Esophagus muscularis mucosa (tissue), 4 donors: ENCODE measurements around the gene F10. TPM values are rescaled to one million over a fixed set of nuclear protein-coding genes. Genes with fewer than 3 reads are reported as not detected.

Experiments
- DNase-seq: peaks from one replicate; pipeline ENCODE4 v3.0.0-alpha.2; 2017; ENCODE audit errors: extremely low spot score
- H3K27ac ChIP-seq, 4 donors: fragments of 200-600 bp; sonication (generic); replicated peaks in 1 of 4; 1 replicate in 3 of 4; 2 replicates in 1 of 4; pipeline ENCODE4 v1.5.1; 2016 to 2019; ENCODE audit warnings: mild to moderate bottlenecking in 1 of 4
- H3K27me3 ChIP-seq, 4 donors: fragments of 200-600 bp; sonication (generic); one replicate each; pipeline versions ENCODE4 v1.5.1 to v1.6.0; 2016 to 2019
- H3K36me3 ChIP-seq, 4 donors: fragments of 200-600 bp; sonication (generic); one replicate each; pipeline ENCODE4 v1.5.1; 2016 to 2019
- H3K4me1 ChIP-seq, 4 donors: fragments of 200-600 bp; sonication (generic); one replicate each; pipeline ENCODE4 v1.5.1; 2016 to 2019
- H3K4me3 ChIP-seq, 4 donors: fragments of 200-600 bp; sonication (generic); 1 replicate in 2 of 4; 2 replicates in 2 of 4; pipeline ENCODE4 v1.5.1; 2016 to 2019; ENCODE audit warnings: mild to moderate bottlenecking in 4 of 4, moderate library complexity in 1 of 4
- H3K9me3 ChIP-seq, 4 donors: fragments of 200-600 bp; sonication (generic); 1 replicate in 3 of 4; 2 replicates in 1 of 4; pipeline ENCODE4 v1.5.1; 2016 to 2019
- EP300 ChIP-seq: sonication (generic); formaldehyde crosslinking; IDR thresholded peaks from one replicate; pipeline ENCODE4 v1.6.1; 2017; ENCODE audit warnings: antibody characterized with exemption
- POLR2A ChIP-seq: fragments of 450-650 bp; IDR thresholded peaks from one replicate; pipeline ENCODE4 v1.6.1; 2017; ENCODE audit warnings: antibody characterized with exemption, moderate library complexity, mild to moderate bottlenecking, low read depth
- POLR2AphosphoS5 ChIP-seq, 2 donors: sonication (generic); formaldehyde crosslinking; IDR thresholded peaks; one replicate each; pipeline ENCODE4 v1.6.1; 2017; ENCODE audit warnings: antibody characterized with exemption in 2 of 2
- WGBS: methylation state at CpG from one replicate; pipeline ENCODE4 v1.1.5; 2018; 5-methylcytosine and 5-hydroxymethylcytosine counted together
- intact Hi-C: fragments of 100-400 bp; cut with DNase I; formaldehyde crosslinking; loops from one replicate; pipeline ENCODE4 v1.15.1; 2023
- total RNA-seq, 4 donors: library from RNA; depleted of rRNA; stranded (reverse); fragments of >200 nt; gene quantifications; one replicate each; pipeline versions ENCODE4 v1.1.0 to v1.2.1, GENCODE V29; 2016
- TF ChIP-seq, protein P1 (sequence below), 3 experiments: fragments of 200-600 bp in 2 of 3; fragments of 450-650 bp in 1 of 3; sonication (generic) in 2 of 3; IDR thresholded peaks; one replicate each; pipeline ENCODE4 v1.5.1; 2017 to 2019; ENCODE audit warnings: antibody characterized with exemption in 3 of 3, mild to moderate bottlenecking in 2 of 3, moderate library complexity in 1 of 3

The F10 gene
- total RNA-seq, 4 donors from 2014 or later: 4.6 to 20.5 (median 11.7) TPM

DNA sequence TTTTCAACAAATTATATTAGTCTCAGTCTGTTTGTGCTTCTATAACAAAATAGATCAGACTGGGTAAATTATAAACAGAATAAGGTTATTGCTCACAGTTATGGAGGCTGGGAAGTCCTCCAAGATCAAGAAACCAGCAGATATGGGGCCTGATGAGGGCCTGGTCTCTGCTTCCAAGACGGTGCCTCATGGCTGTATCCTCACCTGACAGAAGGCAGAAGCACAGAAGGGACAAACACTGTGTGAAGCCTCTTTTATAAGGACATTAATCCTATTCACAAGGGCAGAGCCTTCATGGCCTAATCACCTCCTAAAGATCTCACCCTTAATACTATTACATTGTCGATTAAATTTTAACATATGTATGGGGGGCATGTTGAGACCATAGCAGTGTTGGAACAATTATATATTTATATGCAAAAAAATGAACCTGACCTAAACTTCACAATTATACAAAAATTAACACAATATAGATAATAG is 12.7 kb downstream of the F10 start:
- WGBS: 90% methylated on average over 2 of the region's 2 CpGs
- H3K27ac ChIP-seq: no peak overlapping the region
- intact Hi-C loops: no loop called here

DNA sequence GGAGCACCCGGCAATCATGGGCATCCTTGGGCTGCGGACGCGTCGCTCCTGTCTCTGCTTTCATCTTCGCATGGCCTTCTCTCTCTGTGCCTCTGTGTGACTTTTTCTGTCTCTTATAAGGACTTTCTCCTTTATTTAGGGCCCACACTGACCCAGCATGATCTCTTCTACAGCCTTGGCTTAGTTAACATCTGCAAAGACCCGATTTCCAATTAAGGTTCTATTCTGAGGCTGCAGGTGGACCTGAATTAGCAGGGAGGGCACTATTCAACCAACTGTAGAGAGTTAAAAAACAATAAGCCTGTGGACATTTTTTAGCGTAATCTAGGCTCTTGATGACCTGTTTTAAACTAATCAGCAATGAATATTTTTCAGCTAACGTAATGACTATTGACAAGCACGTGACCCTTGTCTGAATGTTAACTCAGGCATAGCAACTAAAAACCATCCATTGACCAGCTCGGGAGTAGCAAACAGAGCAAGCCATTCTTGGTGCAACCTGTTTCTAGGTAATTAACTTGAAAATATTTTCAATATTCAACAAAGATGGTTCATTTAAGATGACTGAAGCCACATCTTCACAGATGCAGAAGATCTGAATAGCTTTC is 15.2 kb downstream of the F10 start:
- no peak for DNase-seq
- Histone ChIP-seq H3K9me3 (no peaks in the 10 kb centered on the region), H3K36me3 (peaks cover 0 to 7% (median 0%) of the 10 kb centered on the region in 4 donors), H3K27me3 (no peaks in the 10 kb centered on the region), H3K4me3 (no peak overlapping the region), H3K4me1 (no peaks in the 10 kb centered on the region), H3K27ac (no peak overlapping the region)
- WGBS: 87% methylated on average over 11 of the region's 11 CpGs
- intact Hi-C loops: no loop called here
- TF ChIP-seq EP300 (no peak), POLR2AphosphoS5 (IDR thresholded peaks at IDR 0.05) (no peak), POLR2A (no peak)
- TF ChIP-seq, protein P1, sequence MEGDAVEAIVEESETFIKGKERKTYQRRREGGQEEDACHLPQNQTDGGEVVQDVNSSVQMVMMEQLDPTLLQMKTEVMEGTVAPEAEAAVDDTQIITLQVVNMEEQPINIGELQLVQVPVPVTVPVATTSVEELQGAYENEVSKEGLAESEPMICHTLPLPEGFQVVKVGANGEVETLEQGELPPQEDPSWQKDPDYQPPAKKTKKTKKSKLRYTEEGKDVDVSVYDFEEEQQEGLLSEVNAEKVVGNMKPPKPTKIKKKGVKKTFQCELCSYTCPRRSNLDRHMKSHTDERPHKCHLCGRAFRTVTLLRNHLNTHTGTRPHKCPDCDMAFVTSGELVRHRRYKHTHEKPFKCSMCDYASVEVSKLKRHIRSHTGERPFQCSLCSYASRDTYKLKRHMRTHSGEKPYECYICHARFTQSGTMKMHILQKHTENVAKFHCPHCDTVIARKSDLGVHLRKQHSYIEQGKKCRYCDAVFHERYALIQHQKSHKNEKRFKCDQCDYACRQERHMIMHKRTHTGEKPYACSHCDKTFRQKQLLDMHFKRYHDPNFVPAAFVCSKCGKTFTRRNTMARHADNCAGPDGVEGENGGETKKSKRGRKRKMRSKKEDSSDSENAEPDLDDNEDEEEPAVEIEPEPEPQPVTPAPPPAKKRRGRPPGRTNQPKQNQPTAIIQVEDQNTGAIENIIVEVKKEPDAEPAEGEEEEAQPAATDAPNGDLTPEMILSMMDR (IDR thresholded peaks at IDR 0.05): no peak

More for the DNA sequence above, 12.7 kb downstream of the F10 start:
- DNase-seq: no peak
- Histone ChIP-seq H3K27me3 (peaks cover 0 to 7% (median 0%) of the 10 kb centered on the region in 4 donors), H3K36me3 (peaks cover 0 to 1% (median 0%) of the 10 kb centered on the region in 4 donors), H3K9me3 (no peaks in the 10 kb centered on the region), H3K4me3 (no peak overlapping the region), H3K4me1 (peaks cover 0 to 1% (median under 1%) of the 10 kb centered on the region in 4 donors)
- TF ChIP-seq, protein P1 (IDR thresholded peaks at IDR 0.05): no peak
- TF ChIP-seq POLR2A (no peak), POLR2AphosphoS5 (IDR thresholded peaks at IDR 0.05) (no peak), EP300 (no peak)

DNA sequence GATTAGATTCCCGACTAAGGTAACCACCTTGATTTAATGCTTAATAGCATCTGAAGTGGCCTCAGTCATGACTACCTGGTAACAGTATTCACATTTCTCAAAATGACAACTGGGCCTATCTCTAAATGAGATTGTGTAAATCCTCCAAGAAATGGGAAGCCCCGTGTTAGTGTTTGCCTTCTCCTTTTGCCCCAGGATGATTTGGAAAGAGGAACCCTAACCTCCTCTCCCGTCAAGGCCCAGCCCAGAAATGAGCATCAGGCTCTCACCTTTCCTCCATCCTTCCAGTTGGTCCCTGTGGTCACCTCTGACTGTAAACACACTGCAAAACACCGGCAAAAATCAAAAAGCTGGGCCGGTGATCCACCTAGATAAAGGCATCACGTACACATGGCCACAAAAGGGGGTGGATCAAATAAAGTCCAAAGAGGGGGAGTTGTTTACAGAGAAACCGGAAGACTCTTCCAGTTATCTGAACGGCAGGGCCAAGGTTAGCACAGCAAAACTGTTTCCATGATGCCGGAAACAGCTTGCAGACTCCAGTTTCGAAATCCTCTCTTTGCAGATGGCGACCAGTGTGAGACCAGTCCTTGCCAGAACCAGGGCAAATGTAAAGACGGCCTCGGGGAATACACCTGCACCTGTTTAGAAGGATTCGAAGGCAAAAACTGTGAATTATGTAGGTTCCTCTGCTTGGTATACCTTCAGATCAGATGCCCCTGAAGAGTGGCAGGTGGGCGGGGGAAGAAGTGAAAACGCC is 16.4 kb downstream of the F10 start:
- TF ChIP-seq EP300 (no peak), POLR2A (no peak), POLR2AphosphoS5 (IDR thresholded peaks at IDR 0.05) (no peak)
- TF ChIP-seq, protein P1 (IDR thresholded peaks at IDR 0.05): no peak
- H3K27me3 ChIP-seq: no peaks in the 10 kb centered on the region
- intact Hi-C loops: no loop called here
- no peaks in the 10 kb centered on the region for H3K9me3 ChIP-seq
- no peak for DNase-seq
- peaks cover 0 to 8% (median 0%) of the 10 kb centered on the region in 4 donors for H3K36me3 ChIP-seq
- no peaks in the 10 kb centered on the region for H3K4me1 ChIP-seq
- 88% methylated on average over 16 of the region's 16 CpGs for WGBS
- no peak overlapping the region for H3K4me3 ChIP-seq
- H3K27ac ChIP-seq: no peak overlapping the region

DNA sequence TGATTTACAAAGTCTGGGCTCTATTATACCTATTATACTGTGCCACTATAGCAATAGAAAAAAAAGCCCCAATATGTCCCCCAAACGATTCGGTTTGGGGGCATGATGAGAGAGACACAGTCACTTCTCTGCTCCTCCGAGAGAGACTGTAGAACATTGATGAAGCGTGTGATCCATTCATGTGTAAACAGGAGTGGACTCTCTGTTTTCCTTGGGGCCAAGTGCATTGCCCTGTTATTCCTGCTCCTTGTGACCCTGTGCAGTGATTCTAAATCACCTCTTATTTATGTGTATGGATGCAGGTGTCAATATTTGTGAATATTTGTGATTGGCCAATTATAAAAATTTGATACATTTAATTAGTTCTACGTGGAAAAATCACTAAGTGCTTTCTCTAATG is 17.0 kb downstream of the F10 start:
- H3K4me1 ChIP-seq: no peaks in the 10 kb centered on the region
- intact Hi-C loops: no loop called here
- no peak overlapping the region for H3K27ac ChIP-seq
- TF ChIP-seq POLR2A: no peak
- TF ChIP-seq, protein P1 (IDR thresholded peaks at IDR 0.05): no peak
- no peak for TF ChIP-seq EP300
- TF ChIP-seq POLR2AphosphoS5 (IDR thresholded peaks at IDR 0.05): no peak
- no peaks in the 10 kb centered on the region for H3K9me3 ChIP-seq
- DNase-seq: no peak
- H3K4me3 ChIP-seq: no peak overlapping the region
- peaks cover 0 to 12% (median 0%) of the 10 kb centered on the region in 4 donors for H3K36me3 ChIP-seq
- H3K27me3 ChIP-seq: no peaks in the 10 kb centered on the region
- WGBS: 81% methylated on average over 5 of the region's 5 CpGs
